Aorta (tissue), 5 donors: ENCODE measurements around the gene EVC2. TPM values are rescaled to one million over a fixed set of nuclear protein-coding genes. Genes with fewer than 3 reads are reported as not detected.

ENCODE experiments used
- ATAC-seq: fragments of 200-7000 bp; cut with Tn5 transposase; one replicate; pipeline ENCODE4 v1.9.1; 2022; ENCODE audit warnings: moderate library complexity; ENCODE audit not compliant: low FRiP score
- DNase-seq, 2 donors: peaks; one replicate each; pipeline ENCODE4 v3.0.0-alpha.2; 2020
- H3K27ac ChIP-seq, 2 donors: one replicate each; pipeline ENCODE4 v1.5.1; 2013; ENCODE audit warnings: low read length in 2 of 2, mild to moderate bottlenecking in 2 of 2, moderate library complexity in 2 of 2, control low read depth in 1 of 2, inconsistent platforms in 1 of 2, low read depth in 1 of 2
- H3K27me3 ChIP-seq, 2 donors: one replicate each; pipeline ENCODE4 v1.6.1; 2013; ENCODE audit warnings: control low read depth in 1 of 2, low read length in 1 of 2, mild to moderate bottlenecking in 1 of 2, moderate library complexity in 1 of 2; ENCODE audit not compliant: insufficient read depth in 2 of 2, control insufficient read depth in 1 of 2
- H3K36me3 ChIP-seq, 2 donors: one replicate each; pipeline ENCODE4 v1.6.1; 2013; ENCODE audit warnings: control low read depth in 1 of 2, low read length in 1 of 2, mild to moderate bottlenecking in 1 of 2; ENCODE audit not compliant: insufficient read depth in 2 of 2, control insufficient read depth in 1 of 2
- H3K4me1 ChIP-seq, 2 donors: one replicate each; pipeline ENCODE4 v1.6.1; 2013; ENCODE audit warnings: low read length in 2 of 2, control low read depth in 1 of 2, mild to moderate bottlenecking in 1 of 2, moderate library complexity in 1 of 2; ENCODE audit not compliant: insufficient read depth in 2 of 2, control insufficient read depth in 1 of 2
- H3K4me3 ChIP-seq, 2 donors: one replicate each; pipeline ENCODE4 v1.5.1; 2013; ENCODE audit warnings: low read length in 2 of 2, control low read depth in 1 of 2, mild to moderate bottlenecking in 1 of 2
- H3K9me3 ChIP-seq: one replicate; pipeline ENCODE4 v1.6.1; 2013; ENCODE audit warnings: mild to moderate bottlenecking, low read length; ENCODE audit not compliant: control insufficient read depth
- WGBS, 2 donors: extraction: QIAGEN DNeasy Blood & Tissue Kit; methylation state at CpG; one replicate each; pipeline ENCODE4 v1.1.7; 2013; 5-methylcytosine and 5-hydroxymethylcytosine counted together
- intact Hi-C, 2 donors: fragments of 100-400 bp; cut with DNase I; formaldehyde crosslinking; loops; one replicate each; pipeline versions ENCODE4 v1.14.2 to v1.15.0; 2022
- polyA plus RNA-seq, 2 donors: library from polyadenylated mRNA; stranded (reverse); fragments of 200-250 nt; gene quantifications; one replicate each; pipeline ENCODE4 v1.2.3, GENCODE V29; 2013
- total RNA-seq, 2 donors: library from RNA; stranded (reverse); fragmentation: NEBNext Ultra II Directional; extraction: Animal tissue kit (Norgen Biotek cat#: 25700); gene quantifications; one replicate each; pipeline ENCODE4 v1.2.1, GENCODE V29; 2021
- donor health status: healthy with polysubstance abuse.
- donor health status: Bipolar disorder and iron deficiency.
- donor health status: DM: no; HTN: no; CAD: no.
- donor health status: DM: no; HTN: no; CAD: no.
- donor health status: DM: yes; HTN: yes; CAD: no.

The EVC2 gene
- total and polyA plus RNA-seq, 4 donors, result 2.1 to 16.0 (median 9.1) TPM

DNA sequence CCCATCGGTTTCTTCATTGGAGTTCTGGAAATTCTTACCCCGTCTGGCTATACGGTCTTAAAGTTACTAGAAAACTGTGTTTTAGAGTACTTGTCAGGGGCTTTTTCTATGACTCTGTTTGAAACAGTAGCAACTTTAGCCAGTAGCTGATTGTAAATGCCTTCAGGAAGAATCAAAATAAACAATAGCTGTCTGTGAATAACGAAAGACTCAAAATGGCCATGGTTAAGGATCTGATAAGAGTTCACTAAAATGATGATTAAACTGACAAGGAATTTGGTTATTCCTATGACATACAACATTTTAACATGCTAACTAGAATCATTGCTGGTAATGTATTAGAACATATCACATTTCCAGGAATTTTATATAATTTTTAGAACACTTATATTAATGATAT, 191.0 kb downstream of the EVC2 start:
- H3K27ac ChIP-seq, result no peak overlapping the region
- ATAC-seq, result no peak
- no peaks in the 10 kb centered on the region for H3K27me3 ChIP-seq
- no peaks in the 10 kb centered on the region for H3K4me1 ChIP-seq
- WGBS, 2 donors, result 78 to 93% methylated on average over 4 of the region's 4 CpGs
- intact Hi-C loops, result no loop called here
- DNase-seq, result no peak
- H3K9me3 ChIP-seq, result no peaks in the 10 kb centered on the region
- H3K4me3 ChIP-seq, result no peak overlapping the region
- H3K36me3 ChIP-seq, result peaks cover 0 to 3% of the 10 kb centered on the region in 2 donors

DNA sequence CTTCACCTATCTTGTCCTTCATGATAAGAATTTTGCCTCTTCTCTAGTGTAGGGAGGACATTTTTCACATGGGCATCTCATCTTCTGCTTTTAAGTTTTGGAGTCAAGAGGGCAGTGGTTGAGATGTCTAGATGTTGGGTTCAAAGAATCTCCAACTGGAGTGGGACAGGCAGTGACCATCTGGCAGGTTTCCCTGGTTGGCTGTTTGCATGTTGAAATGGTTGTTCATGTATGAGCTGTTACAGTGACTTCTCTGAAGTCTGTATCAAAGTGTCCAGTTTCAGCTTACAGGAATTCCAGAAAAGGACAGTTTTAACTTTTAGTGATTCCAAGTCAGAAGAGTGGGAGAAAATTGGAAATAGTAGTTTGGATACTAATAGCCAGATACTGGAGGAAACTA, 192.7 kb downstream of the EVC2 start:
- intact Hi-C loops, result no loop called here
- Histone ChIP-seq H3K4me3 (no peak overlapping the region), H3K27ac (no peak overlapping the region), H3K9me3 (no peaks in the 10 kb centered on the region), H3K27me3 (no peaks in the 10 kb centered on the region), H3K4me1 (no peaks in the 10 kb centered on the region), H3K36me3 (peaks cover 0 to 3% of the 10 kb centered on the region in 2 donors)
- DNase-seq (no peak), ATAC-seq (no peak)

Other genes with a start within 250 kb of the EVC2 start
- gene EVC, start 2.6 kb upstream of the EVC2 start, total RNA-seq, result 10 to 100 TPM; 33.3 to 58.2 TPM
- gene EVC, start 2.6 kb upstream of the EVC2 start, polyA plus RNA-seq, result 10 to 100 TPM in 1 of 2 donors, 1 to 10 TPM in 1; 9.3 to 16.6 TPM
- 1 to 10 TPM in 1 of 2 donors, under 1 TPM in 1; 0.58 to 2.0 TPM for gene CRMP1, start 184.5 kb upstream of the EVC2 start, total RNA-seq
- under 1 TPM in 1 of 2 donors, not detected in 1; 0.05 TPM for gene CRMP1, start 184.5 kb upstream of the EVC2 start, polyA plus RNA-seq